ENCODE measurements around the gene CD9.

The CD9 gene

DNA sequence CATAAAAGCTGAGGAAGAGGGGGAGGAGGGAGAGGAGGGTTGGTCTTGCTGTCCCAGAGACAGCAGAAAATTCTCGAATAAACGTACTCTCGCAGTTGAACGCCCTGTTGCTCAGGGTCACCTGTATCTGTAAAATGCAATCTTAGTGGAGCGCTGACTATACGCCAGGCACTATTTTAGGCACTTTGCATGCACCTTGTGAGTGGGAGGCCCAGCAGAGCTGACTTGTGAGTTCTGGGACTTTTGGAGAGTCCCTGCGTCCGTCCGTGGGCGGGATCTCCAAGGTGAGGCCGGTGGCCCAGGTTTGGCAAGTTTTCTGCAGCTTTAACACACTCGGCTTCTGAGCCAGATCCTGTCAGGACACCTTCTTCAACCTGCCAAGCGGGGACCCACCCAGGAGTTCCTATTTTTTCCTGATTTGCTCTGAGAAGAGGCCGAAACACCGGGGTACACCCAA lies 77.8 kb downstream of the CD9 start:
- DNase-seq: peak; percentile 57

DNA sequence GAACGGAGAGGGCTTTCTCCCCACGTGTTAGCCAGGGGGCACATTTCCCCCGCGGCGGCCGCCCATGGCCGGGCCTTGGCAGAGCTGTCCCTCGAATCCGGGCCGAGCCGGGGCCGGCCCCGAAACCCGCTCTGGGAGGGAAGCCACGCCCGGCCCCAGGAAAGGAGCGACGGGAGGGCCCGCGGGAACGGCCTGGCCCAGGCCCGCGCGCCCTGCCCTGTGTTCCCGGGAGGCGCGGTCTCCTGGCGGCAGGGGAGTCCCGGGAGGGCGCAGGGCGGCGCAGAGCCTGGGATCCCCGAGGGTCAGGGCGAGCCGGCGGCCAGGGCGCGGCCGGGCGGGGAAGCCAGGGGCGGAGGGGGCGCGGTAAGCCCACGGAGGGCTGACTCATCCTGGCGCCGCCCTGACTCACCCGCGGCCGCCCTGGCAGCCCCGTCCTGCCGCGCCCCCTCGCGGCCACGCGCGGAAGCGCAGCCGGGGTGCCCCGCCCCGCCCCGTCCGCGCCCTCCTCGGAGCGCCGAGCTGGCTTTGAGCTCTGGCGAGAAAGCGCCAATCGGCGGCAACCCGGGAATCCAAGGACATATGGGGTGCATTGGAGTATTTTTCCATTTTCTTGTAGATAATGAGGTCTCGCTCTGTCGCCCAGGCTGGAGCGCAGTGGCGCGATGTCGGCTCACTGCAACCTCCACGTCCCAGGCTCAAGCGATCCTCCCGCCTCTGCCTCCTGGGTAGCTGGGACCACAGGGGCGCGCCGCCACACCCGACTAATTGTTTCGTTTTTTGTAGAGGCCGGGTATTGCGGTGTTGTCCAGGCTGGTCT lies 78.4 kb downstream of the CD9 start:
- peak; percentile 88 for DNase-seq

DNA sequence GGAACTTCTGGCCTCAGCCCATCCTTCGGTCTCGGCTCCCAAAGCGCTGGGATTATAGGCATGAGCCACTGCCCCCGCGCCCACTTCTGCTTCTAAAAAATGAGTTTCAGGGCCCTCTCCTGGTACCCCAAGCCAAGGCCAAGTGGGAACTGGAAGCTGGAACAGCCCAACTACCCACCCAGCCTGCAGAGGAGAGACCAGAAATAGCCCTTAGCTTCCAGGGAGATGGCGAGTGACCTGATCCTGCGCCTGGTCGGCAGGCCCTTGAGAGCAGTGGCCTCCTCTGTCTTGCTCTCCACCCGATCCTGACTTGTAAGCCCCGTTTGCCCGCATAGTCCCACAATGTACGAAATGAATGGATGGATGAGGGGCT lies 79.0 kb downstream of the CD9 start:
- DNase-seq: no peak

GRCh38 chr12:6279631-6280030 lies 79.4 kb downstream of the CD9 start:
- no peak for DNase-seq

DNA sequence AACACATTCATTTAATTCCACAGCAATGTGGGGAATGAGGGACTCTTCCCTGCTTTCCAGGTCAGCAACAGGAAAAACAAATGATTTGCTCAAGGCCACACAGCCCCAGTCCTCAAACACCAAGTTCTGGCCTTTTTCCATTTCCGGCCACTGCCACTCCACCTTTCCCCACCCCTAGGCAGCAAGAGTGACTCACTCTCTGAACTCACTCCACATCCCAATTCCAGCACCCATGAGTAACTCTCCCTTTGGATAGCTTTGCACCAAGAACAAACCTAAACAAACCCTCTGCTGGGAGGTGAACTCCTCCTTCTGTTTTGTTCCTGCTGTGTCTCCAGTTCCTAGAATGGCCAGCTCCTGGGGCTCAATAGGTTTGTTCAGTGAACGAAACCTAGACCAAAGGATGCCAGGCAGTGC lies 79.9 kb downstream of the CD9 start:
- no peak for DNase-seq

- no peak for DNase-seq
Measured at GRCh38 chr12:6280672-6281071, 80.5 kb downstream of the CD9 start.

GRCh38 chr12:6281081-6281809 lies 81.0 kb downstream of the CD9 start:
- DNase-seq: no peak

DNA sequence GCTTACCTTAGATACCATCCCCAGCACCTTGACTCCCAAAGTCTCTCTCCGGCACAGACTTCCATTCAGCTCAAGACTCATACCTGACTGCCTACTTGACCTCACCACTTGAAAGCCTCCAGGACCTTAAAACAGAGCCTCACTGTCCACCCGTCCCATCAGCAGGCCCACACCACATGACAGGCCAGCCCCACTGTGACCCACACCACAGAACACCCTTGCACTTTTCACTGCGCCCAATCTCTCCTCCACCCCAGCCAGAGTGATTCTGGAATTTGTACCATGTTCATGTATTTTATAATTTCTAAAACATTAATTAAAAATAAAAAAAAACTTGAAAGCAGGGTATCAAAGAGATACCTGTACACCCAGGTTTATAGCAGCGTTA lies 82.2 kb downstream of the CD9 start:
- no peak for DNase-seq

DNA sequence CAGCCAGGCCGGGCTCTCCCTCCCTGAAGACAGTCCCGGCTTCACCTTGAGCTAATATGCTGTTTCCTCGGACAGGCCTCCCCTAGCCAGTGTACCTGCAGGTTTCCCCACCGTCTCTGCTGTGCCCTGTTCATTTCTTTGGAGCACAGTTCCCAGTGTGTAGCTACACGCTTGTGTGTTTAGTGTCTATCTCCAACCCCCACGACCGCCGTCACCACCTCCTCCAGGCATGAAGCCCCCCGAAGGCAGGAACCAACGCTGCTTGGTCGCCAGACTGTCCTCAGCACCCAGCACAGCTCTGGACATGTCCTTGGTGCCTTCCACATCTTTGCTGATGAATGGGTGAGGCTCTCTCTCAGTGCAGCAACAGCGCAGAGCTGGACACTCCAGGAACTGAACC lies 84.1 kb downstream of the CD9 start:
- DNase-seq: no peak

DNA sequence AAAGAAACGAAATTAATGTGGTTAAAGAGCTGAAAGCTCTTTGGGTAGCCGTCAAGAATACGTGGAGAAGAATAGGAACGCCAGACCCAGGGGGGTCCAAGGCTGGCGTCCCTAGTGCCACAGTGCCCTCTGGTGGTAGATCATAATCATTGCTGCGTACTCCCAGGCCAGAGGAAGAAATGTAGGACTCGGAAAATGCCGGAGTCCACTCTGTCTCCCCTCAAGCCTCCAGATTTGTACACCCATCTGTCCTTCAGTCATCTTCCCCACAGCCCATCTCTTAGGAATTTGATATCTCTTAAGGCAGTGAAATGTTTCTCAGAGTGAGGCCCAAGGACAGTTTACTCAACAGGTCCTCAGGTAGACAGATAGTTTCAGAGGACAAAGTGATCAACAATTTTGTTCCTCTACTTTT lies 84.9 kb downstream of the CD9 start:
- DNase-seq: peak; percentile 72

DNA sequence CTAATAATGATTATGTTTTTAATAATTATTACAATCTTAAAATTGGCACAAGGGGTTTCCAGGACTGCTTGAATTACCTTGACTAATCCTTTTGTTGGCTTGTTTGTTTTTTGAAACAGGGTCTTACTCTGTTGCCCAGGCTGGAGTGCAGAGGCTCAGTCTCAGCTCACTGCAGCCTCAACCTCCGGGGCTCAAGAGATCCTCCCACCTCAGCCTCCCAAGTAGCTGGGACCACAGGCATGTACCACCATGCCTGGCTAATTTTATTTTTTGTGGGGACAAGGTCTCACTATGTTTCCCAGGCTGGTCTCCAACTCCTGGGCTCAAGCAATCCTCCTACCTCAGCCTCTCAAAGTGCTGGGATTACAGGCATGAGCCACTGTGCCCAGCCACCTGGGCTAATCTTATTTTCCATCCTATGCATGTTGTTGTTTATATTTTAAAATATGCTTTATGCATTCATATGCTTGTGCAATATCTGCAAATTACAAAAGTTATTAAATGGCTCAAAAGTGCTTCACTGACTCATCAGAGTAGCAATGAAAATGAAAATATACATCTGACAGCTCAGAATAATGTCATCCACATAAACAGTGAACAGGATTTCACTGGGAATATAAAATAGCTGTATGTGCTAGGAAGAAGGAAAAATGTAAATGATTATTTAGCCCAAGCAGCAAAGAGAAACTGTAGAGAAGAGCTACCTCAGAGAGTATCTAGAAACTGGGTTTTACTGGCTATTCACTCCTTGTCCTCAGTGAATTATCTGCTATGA lies 85.5 kb downstream of the CD9 start:
- DNase-seq: no peak

Measured in RPMI8226 (cell line).